GM21447 (cell line): Measurements from ENCODE around the gene USP47.

Experiments
- ATAC-seq: cut with Tn5 transposase; IDR thresholded peaks from one replicate; pipeline ENCODE4 v1.9.1; 2021; ENCODE audit not compliant: unreplicated experiment

Gene USP47

DNA sequence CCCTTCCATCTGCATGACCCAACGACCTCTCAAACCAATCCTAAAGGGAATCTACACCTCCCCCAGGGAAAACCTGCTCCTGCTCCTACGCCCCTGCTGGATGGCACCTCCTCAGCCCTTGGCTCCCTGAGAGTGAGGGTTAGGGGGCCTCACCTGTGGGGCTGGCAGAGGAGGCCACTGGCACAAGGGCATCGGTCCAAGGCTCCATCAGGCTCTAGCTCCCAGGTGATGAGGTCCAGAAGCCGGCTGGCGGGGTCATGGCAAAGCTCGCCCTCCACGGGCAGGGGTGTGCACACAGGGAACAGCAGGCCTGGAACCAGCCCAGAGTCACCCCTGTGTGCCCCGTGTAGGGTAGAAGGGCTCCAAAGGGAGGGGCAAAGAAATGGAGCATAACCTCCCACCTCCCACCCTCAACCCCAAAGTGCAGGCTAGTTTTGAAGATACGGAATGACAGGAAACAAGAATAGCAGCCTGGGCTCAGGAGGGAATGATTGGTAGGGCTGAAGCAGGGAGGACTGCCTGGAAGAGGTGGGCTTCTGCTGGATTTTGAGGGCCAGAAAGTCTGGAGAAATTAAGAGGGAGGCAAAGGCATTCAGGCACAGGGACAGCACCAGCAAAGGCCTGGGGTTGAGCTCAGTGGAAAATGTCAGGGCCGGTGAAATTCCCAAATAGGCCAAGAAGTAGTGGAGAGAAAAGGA lies 124.0 kb downstream of the USP47 start:
- ATAC-seq: no peak

DNA sequence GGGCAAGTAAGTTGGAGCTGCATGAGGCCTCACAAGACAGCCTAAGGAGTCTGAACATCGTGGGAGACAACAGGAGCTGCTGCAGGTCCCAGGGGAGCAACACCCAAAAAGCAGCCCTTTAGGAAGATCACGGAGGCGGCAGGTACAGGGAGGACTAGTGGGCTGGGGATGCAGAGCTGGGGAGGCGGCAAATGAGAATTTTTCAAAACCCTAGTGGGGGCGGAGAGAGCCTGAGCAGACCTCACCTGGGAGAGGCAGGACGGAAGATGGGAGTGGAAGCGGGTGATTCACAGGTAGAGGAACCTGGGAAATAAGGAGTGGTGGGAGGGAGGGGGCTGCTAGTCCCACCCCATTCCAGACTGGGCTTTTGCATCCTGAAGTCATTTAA lies 124.6 kb downstream of the USP47 start:
- ATAC-seq: no peak

DNA sequence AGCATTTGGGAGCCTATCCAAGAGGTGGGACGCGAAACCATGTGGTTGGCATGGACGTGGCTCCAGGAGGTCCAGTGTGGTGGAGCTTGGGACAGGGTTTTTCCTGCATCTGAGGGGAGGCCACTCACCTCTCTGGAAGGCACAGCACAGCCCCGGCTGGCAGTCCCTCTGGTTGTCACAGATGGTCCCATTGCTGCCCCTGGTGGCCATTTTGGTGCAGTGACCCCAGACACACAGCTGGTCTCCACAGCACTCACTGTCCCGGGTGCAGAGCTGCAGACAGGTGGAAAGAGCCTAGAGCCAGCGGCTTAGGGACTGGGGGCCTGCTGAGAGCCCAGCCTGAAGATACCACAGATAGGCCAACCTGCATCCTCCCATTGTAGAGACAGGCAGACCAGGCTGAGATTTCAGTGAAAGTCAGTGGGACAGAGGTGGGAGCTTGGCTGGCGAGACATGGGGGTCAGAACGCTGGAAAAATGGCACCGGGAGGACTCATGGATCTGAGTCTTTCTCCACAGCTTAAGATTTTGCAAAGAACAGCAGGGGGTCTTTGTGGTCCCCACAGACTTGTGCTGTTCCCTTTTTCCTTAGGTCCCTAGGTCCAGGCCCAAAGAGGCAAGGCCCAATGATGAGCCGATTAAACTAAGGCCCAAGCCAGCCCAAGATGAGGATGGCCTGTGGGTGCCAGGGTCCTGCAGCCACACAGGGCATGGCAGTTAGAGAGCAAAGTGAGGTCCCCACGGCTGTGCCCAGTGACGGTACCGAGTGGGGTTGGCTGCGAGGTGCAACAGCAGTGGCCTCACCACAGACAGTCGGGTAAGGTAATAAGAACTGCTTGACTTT lies 125.3 kb downstream of the USP47 start:
- peak; percentile 95 for ATAC-seq

DNA sequence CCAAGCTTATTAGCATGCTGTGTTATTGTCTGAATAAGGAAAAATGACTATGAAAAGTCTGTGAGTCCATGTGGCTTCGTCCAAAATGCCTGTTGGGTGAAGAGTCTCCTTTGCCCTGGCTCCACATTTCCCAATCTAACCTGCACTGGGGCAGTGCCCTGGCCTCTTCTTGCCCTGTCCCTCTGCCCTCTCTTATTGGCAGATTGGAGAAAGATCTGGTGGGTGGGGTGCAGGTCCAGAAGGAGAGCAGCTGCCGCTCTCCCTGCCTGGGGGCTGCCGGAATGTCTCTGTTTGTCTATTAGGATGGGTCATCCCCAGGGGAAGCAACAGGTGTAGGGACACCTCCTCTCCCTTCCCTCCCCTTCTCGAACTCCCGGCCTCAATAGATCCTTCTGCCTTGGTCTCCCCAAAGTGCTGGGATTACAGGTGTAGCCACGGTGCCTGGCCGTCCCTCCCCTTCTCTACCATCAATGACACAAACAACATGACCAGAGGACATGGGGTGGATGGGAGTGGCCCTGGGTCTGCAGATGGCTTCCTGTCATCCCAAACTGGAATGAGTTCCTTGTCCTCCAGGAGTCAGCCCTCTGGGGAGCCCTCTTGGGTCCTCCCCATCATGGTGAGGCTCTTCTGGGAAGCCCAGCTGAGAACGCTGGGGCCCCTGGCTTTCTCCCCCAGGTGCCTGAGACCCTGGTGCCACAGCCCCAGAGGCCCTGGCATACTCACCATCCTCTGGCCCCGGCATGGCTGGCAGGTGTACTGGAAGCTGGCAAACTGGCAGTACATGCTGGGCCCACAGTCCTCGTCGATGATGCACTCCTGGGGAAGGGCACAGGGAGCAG lies 126.1 kb downstream of the USP47 start:
- ATAC-seq: no peak

DNA sequence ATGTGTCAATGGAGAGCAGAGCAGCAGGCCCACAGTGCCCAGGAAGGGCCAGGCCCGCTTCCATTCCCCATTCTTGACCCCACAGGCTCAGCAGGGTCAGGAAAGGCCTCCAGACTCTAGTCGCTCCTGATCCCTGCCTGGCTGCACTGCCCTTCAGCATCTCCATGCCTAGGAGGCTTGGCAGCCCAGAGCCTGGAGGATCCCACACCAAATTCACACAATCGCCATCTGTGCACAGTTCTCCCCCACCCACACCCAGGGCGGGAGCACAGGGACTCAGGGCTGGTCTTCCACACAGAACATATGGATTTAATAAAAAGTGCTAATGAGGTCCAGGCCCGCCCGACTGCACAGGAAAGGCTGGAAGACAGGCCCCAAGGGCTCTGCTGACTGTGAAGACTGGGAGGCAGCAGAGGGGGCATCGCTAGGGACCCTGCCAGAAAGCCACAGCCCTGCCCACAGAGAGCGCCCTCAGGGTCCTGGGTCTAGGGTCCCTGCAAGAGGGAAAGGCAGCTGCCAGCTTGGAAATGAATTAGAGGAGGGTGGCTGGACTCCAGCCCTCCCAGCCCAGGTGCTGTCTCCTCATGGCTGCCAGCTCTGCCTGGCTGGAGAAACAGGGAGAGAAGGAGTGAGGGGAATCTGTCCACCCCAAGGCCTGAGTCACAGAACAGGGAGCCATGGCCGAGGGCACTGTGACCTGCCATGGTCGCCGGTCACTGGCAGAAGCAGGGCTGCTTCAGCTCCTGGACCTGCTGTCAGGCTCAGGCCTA lies 126.9 kb downstream of the USP47 start:
- ATAC-seq: no peak

DNA sequence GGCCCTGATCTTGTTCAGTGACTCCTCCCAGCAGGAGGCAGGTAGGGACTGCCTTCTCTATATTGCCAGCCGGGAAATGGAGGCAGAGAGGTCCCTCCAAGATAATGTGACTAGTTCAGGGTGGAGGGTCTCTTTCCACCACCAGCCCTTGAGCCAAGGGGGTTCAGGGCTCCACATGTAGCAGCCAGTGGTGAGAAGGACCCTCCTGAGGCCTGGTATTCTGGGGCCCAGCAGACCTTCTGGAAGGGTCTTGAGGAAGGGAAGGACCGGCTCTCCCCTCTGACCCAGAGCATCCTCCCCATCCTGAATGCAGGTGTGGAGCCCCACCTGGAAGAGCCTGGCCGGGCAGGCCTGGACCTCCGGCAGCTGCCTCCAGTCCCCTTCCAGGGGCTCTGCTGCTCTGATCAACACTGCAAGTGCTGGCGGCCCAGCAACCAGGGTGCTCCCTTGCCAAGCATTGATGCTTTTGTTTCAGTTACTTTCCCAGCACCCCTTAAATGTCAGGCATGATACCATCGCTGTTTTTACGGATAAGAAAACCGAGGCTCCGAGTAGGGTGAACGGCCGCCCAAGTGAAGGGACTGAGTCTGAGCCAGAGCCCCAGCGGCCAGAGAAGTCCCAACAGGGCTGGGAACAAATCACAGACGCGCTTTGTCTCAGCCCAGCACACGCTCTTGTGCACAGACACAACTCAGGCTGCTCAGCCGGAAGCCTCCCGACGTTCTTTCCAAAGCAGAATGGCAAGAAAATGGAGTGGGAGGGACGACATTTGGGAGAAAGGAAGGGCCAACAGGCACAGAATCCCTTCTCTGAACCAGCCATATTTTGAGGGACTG lies 127.8 kb downstream of the USP47 start:
- ATAC-seq: no peak

DNA sequence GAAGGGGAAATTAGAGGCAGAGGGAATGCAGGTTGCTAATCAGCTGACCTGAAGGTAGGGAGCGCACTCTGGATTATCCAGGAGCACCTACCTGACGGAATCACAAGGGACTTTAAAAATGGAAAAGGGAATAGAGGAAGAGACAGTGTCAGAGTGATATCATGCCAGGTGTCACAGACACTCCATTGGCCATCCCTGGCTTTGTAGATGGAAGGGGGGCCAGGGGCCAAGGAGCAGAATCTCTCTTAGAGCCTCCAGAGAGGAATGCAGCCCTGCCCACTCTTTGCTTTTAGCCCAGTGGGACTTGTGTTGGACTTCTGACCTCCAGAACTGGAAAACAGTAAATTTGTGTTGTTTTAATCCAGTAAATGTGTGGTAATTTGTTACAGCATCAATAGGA lies 128.8 kb downstream of the USP47 start:
- no peak for ATAC-seq

DNA sequence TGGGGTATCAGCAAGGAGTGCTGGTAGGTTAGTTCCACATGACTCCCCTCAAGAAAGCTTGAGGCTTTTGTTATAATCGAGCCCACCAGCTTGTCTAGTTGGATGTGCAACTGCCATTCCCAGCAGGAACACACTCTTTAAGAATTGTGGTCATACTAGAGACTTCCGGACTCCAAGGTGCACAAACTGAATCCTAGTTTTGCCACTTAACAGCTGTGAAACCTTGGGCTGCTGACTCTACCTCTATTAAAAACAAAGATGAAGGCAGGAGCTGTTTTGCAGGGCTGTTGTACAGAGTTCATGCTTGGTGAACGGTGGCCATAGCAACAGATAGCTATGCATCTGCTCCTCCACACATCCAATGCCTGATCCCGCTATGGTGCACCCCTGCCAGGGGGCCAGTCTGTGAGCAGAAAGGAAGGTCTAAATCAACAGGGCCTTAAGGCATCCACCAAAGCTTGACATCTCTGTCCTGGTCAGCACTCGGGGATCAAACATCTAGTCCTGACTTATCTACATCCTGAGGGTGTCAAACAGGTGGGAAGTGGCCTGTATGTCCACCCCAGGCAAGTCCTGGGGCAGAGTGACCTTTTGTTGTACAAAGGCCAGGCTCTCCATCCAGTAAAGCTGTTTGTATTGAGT lies 130.3 kb downstream of the USP47 start:
- no peak for ATAC-seq

DNA sequence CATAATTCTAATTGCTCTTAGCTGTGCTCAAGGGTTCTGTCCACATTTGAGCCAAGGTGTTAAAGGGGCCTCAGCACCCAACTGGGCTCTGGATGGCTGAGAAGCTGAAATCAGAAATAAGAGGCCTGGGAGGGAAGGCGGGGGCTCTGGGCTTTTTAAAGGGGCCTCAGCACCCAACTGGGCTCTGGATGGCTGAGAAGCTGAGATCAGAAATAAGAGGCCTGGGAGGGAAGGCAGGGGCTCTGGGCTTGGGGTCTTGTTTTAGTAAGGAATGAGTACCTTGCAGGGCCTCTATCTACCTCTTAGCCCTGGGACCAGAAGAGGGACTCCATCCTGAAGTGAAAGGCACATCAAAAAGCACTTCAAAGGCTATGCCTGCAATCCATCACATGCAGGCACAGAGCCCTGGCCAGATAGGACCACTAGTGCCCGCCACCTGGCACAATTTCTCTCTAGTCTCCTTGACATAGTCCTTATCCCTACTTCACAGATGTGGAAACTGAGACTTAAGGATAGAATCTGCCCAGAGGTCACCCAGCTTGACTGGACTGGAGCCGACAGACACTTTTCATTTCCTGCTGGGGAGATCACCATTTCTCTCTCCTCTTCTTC lies 131.1 kb downstream of the USP47 start:
- ATAC-seq: no peak

DNA sequence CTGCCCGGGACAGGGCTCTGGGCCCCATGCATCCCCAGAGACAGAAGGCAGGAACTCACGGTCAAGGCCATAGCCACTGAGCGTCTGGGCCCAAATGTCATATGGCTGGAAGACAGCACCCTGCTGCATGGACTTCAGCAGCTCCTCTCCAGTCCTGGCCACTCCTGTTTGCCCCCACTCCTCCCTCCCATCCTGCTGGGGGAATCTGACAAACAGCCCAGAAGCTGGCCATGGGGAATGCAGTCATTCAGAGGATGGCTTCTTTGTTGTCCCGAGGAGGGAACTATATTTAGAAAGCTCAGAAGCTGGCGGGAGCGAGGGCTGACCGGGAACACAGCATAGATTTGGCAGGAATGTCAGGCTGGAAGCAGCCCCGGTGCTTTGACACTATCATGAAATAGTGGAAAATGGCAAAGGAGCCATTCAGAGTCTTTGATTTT lies 131.6 kb downstream of the USP47 start:
- ATAC-seq: no peak

DNA sequence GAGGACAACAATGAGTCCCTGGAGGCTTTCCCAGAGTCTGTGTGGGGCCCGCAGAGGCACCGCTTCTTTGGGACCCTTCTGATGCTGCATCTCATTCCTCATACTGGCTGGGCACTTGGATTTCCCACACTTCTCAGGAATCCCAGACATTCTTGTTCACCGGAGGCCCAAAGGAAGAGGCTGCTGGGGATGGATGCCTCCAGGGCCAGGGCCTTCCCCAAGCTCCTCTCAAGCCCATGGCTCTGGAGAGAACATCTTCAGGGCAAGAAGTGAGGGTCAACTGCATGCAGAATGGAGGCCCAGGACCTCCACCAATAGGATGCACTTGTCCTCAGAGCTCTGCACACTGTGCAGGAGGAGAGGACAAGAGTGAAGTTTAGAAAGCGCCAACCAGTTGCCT lies 132.1 kb downstream of the USP47 start:
- no peak for ATAC-seq

DNA sequence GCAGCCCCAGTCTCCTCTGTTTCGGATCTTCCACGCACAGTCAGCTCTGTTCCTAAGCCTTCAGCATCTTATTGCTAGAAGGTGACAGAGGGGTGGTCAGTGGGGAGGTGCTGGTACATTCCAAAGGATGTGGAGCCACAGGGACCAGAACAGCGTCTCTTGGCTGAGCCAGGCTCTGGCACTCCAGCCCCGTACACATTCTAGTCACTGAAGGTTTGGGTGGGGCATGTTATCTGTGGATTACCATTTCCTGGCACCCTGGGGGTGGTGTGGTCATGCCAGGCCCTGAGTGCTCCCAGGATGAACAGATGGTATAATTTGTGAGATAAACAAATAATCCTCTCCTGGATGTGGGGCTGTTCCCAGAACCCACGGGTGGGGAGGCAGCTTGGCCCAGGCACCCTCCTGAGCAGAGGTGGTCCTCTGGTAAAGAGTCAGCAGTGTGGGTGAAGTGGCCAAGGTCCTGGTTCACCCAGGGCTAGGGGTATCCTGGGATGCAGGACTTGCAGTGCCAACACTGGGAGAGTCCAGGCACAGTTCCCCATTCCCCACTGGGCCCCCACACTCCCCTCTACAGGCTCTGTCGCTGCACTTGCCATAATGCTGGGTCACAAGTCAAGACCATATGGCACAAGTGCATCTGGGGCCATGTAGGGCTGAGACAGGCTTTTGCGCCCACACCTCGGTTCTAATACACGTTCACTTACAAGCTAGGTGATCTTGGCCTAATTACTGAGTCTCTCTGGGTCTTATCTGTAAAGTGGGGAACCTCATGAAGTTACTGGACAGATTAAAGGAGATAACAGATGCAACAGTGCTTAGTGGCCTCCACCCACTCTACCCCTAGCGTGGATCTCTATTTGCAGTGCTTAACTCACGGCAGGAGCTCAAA lies 133.7 kb downstream of the USP47 start:
- ATAC-seq: no peak

DNA sequence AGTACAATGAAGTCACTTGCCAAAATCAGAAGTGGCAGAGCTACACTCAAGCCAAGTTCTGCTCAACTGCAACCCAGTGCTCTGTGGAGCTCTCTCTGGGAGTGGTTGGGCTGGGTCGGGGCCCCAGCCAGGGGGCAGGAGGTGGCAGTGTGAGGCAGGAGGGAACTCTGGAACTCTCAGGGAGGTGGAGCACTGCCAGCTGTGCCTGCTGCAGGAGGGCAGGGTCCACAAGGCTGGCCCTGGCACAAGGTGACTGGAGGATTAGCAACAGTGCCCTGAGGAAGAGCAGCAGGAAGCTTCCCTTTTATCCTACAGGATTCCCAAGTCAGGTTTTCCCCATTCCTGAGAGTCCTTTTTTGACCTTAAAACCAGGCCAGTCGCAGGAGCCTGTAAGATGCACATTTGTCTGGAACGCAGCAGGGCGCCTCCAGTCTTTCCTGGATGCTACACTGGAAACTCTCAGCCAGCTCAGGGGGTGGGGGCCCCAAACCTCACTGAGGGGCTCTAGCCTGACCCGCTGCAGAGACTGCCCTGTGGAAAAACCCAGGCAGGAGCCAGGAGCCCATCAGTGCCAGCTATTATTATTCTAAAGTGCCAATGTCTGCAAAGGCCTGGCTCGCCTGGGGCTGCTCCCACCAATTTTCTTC lies 134.8 kb downstream of the USP47 start:
- no peak for ATAC-seq

DNA sequence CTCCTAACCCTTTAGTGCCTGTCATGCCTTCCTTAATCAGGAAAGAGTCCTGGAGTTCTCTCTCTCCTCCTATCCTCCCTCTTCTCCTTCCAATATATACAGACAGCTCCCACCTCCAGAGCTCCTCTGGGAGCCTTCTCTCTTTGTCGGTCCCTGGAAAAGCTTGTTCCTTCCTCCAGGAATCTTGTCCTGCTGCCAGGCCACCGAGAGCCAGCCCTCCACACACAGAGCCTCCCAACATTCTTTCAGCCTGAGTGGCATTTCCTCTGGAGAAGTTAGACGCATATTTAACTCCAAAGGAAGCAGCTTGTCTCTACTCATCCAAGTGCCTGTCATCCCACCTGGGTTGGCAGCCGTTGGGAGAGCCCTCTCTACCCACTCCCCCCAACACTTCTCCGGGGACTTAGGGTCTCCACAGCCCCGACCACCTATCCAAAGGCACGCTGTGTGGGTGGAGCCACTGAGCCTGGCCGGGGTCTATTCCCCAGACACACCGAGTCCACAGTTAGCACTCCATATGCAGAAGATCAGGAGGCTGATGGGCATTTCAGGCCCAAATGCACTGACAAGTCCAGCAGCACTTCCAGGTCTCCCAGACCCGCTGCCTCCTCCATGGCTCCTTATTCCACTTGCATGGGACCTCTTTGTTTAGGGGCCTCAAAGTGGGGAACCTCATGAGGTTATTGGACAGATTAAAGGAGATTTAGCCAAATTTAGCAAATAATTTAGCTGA lies 135.6 kb downstream of the USP47 start:
- ATAC-seq: no peak

DNA sequence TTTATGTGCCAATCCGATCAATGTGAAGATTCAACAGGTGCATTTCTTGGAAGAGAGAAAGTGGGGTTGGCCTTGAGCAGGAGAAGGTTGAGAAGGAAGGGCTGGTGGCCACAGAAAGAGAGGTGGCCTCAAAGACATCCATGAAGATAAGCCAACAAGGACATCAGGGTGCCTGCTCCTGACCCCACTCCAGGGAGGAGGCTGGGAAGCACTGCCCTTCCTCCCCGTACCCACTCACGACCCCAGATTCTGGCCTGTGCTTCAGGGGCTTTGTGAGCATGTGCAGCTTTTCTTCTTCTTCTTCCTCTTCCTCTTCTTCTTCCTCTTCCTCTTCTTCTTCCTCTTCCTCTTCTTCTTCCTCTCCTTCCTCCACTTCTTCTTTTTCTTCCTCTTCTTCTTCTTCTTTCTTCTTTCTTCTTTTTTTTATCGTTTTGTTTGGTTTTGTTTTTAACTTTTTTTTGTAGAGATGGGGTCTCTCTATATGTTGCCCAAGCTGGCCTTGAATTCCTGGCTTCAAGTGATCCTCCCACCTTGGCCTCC lies 136.4 kb downstream of the USP47 start:
- no peak for ATAC-seq

DNA sequence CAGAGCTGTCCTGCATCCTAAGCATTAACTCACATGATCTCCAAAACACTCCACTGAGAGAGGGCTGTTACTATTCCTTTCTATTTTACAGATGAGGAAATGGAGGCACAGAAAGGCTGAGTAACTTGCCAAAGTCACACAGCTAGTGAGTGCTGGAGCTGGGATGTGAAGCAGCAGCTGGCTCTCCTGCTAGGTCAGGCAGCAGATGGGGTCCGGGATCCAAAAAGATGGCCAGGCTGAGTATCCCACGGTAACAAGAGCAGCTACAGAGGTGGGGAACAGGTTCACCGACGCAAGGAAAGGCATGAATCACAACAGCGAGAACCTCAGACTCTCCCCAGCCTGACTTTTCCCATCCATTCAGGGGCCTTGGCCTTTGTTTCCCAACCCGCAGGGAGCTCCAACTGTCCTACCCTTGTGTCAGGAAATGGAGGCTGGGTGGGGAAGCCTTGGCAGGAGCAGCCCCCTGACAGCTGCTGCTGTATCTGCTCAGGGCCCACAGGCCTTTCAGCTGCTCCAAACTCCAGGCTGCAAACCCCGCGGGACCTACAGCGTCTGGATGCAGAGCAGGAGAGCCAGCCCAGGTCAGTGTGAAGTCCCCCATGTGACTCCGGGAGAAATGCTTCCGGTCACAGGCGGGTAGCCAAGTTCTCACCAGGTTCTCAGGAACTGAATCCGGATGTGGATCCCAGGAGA lies 137.2 kb downstream of the USP47 start:
- no peak for ATAC-seq
